OCI-LY3 (cell line): Measurements from ENCODE around the gene ZPBP2.
"Not testable (repeated sequence)": the region's sequence is repeated elsewhere in the genome, so short reads cannot be mapped to it uniquely, and the experiment has no call there.

Source experiments
- H2AFZ ChIP-seq: fragments of 200-600, 300-600 bp; shearing (Covaris generic); 2 replicates; pipeline ENCODE4 v1.6.0; 2014; ENCODE audit warnings: antibody characterized with exemption, low read depth, low read length
- H3K27ac ChIP-seq: fragments of 200-600, 300-600 bp; sonication (generic); 2 replicates; pipeline ENCODE4 v1.5.1; 2014; ENCODE audit warnings: mild to moderate bottlenecking, low read length, moderate library complexity, mixed read lengths
- H3K27me3 ChIP-seq: fragments of 200-600, 300-600 bp; sonication (generic); 2 replicates; pipeline ENCODE4 v1.6.1; 2014; ENCODE audit warnings: low read depth, low read length, mixed read lengths
- H3K36me3 ChIP-seq: fragments of 200-600, 300-600 bp; sonication (generic); replicated peaks from 2 replicates; pipeline ENCODE3; 2014; ENCODE audit warnings: low read depth, low read length, mixed read lengths
- H3K4me1 ChIP-seq: fragments of 300-600, 200-600 bp; sonication (generic); 2 replicates; pipeline ENCODE4 v1.6.1; 2014; ENCODE audit warnings: low read length, mixed read lengths
- H3K4me2 ChIP-seq: fragments of 200-600, 300-600 bp; sonication (generic); 2 replicates; pipeline ENCODE4 v1.6.1; 2014; ENCODE audit warnings: low read length, mixed read lengths
- H3K4me3 ChIP-seq: fragments of 300-600, 200-600 bp; sonication (generic); 2 replicates; pipeline ENCODE4 v1.5.1; 2014; ENCODE audit warnings: antibody characterized with exemption, mild to moderate bottlenecking, low read length, moderate library complexity
- H3K79me2 ChIP-seq: fragments of 300-600, 200-600 bp; shearing (Covaris generic); 2 replicates; pipeline ENCODE4 v1.6.1; 2014; ENCODE audit warnings: mild to moderate bottlenecking, low read length, mixed read lengths
- H3K9ac ChIP-seq: fragments of 300-600, 200-600 bp; shearing (Covaris generic); 2 replicates; pipeline ENCODE4 v1.6.0; 2014; ENCODE audit warnings: mild to moderate bottlenecking, low read length, moderate library complexity
- H3K9me3 ChIP-seq: fragments of 200-600, 300-600 bp; shearing (Covaris generic); 2 replicates; pipeline ENCODE4 v1.6.1; 2014; ENCODE audit warnings: low read length, mixed read lengths; ENCODE audit not compliant: insufficient read depth
- H4K20me1 ChIP-seq: fragments of 200-600, 300-600 bp; sonication (generic); 2 replicates; pipeline ENCODE4 v1.6.1; 2016; ENCODE audit warnings: low read length, mixed read lengths; ENCODE audit not compliant: insufficient read depth
- CTCF ChIP-seq: fragments of 200-600, 300-600 bp; sonication (generic); IDR thresholded peaks from 2 replicates; pipeline ENCODE4 v1.5.1; 2014; ENCODE audit warnings: antibody characterized with exemption, low read length, low read depth
- EZH2phosphoT487 ChIP-seq: fragments of 200-600 bp; shearing (Covaris generic); IDR thresholded peaks from 2 replicates; pipeline ENCODE4 v1.6.1; 2018; ENCODE audit warnings: antibody characterized with exemption, mixed run types, low read depth

Gene ZPBP2

GRCh38 chr17:39846205-39846604 is 21.8 kb upstream of the ZPBP2 start:
- no peak overlapping the region for H3K4me2 ChIP-seq
- peaks cover 92% of the 10 kb centered on the region for H3K79me2 ChIP-seq
- no peaks in the 10 kb centered on the region for H3K27me3 ChIP-seq
- H3K9me3 ChIP-seq = no peaks in the 10 kb centered on the region
- no peak overlapping the region for H3K27ac ChIP-seq
- peaks cover 66% of the 10 kb centered on the region for H3K36me3 ChIP-seq
- H3K4me1 ChIP-seq = peaks cover 8% of the 10 kb centered on the region
- H3K4me3 ChIP-seq = no peak overlapping the region
- TF ChIP-seq EZH2phosphoT487 (no peak), CTCF (no peak)
- H4K20me1 ChIP-seq = peaks cover 87% of the 10 kb centered on the region
- H2AFZ ChIP-seq = no peak overlapping the region
- no peak overlapping the region for H3K9ac ChIP-seq

GRCh38 chr17:39848600-39848999 is 19.4 kb upstream of the ZPBP2 start:
- Histone ChIP-seq H3K4me2 (no peak overlapping the region), H3K36me3 (peaks cover 50% of the 10 kb centered on the region), H3K9me3 (no peaks in the 10 kb centered on the region), H3K27ac (no peak overlapping the region), H3K4me1 (peaks cover 8% of the 10 kb centered on the region), H3K4me3 (no peak overlapping the region), H3K9ac (no peak overlapping the region), H3K27me3 (no peaks in the 10 kb centered on the region), H3K79me2 (peaks cover 92% of the 10 kb centered on the region), H4K20me1 (peaks cover 89% of the 10 kb centered on the region), H2AFZ (no peak overlapping the region)
- TF ChIP-seq EZH2phosphoT487 (no peak), CTCF (no peak)

- H3K4me1 ChIP-seq = not testable (repeated sequence)
Measured at GRCh38 chr17:39850186-39850585, 17.8 kb upstream of the ZPBP2 start.

GRCh38 chr17:39852239-39852638 is 15.8 kb upstream of the ZPBP2 start:
- H3K27ac ChIP-seq = no peak overlapping the region
- H3K27me3 ChIP-seq = no peaks in the 10 kb centered on the region
- no peaks in the 10 kb centered on the region for H3K9me3 ChIP-seq
- H2AFZ ChIP-seq = no peak overlapping the region
- H3K4me1 ChIP-seq = peaks cover 8% of the 10 kb centered on the region
- no peak overlapping the region for H3K4me2 ChIP-seq
- TF ChIP-seq CTCF = no peak
- no peak for TF ChIP-seq EZH2phosphoT487
- H4K20me1 ChIP-seq = peaks cover 82% of the 10 kb centered on the region
- peaks cover 92% of the 10 kb centered on the region for H3K79me2 ChIP-seq
- H3K36me3 ChIP-seq = peaks cover 39% of the 10 kb centered on the region
- no peak overlapping the region for H3K9ac ChIP-seq
- H3K4me3 ChIP-seq = no peak overlapping the region

More at GRCh38 chr17:39850186-39850585, 17.8 kb upstream of the ZPBP2 start:
- not testable (repeated sequence) for H3K9ac ChIP-seq, H2AFZ ChIP-seq, H3K9me3 ChIP-seq, H3K27ac ChIP-seq, H3K27me3 ChIP-seq, H3K4me2 ChIP-seq, H3K4me3 ChIP-seq
- peaks cover 89% of the 10 kb centered on the region for H4K20me1 ChIP-seq
- H3K36me3 ChIP-seq = peaks cover 45% of the 10 kb centered on the region
- H3K79me2 ChIP-seq = peaks cover 92% of the 10 kb centered on the region

GRCh38 chr17:39854909-39855308 is 13.1 kb upstream of the ZPBP2 start:
- Histone ChIP-seq H3K9ac (no peak overlapping the region), H3K27me3 (no peaks in the 10 kb centered on the region), H4K20me1 (peaks cover 79% of the 10 kb centered on the region), H3K4me1 (no peaks in the 10 kb centered on the region), H3K4me3 (no peak overlapping the region), H3K9me3 (no peaks in the 10 kb centered on the region), H2AFZ (no peak overlapping the region), H3K4me2 (no peak overlapping the region), H3K27ac (no peak overlapping the region), H3K79me2 (peaks cover 92% of the 10 kb centered on the region), H3K36me3 (peaks cover 29% of the 10 kb centered on the region)
- TF ChIP-seq EZH2phosphoT487 (no peak), CTCF (no peak)

GRCh38 chr17:39855911-39856649 is 11.9 kb upstream of the ZPBP2 start:
- H3K27ac ChIP-seq, H3K4me1 ChIP-seq, H3K27me3 ChIP-seq, H3K4me2 ChIP-seq, H3K4me3 ChIP-seq, H3K9ac ChIP-seq, H2AFZ ChIP-seq, H3K9me3 ChIP-seq: not testable (repeated sequence)
- peaks cover 87% of the 10 kb centered on the region for H4K20me1 ChIP-seq
- H3K36me3 ChIP-seq = peaks cover 30% of the 10 kb centered on the region
- H3K79me2 ChIP-seq = peaks cover 100% of the 10 kb centered on the region
